CD14-positive monocyte (primary cell): ENCODE data around the gene ZNF827. TPM values are rescaled to one million over a fixed set of nuclear protein-coding genes. Genes with fewer than 3 reads are reported as not detected.

ENCODE experiments used
- DNase-seq, 3 donors: peaks; one replicate each; pipeline ENCODE4 v3.0.0-alpha.2; 2011 to 2022
- H2AFZ ChIP-seq: 2 replicates; pipeline ENCODE4 v1.6.0; 2012; ENCODE audit warnings: mild to moderate bottlenecking, low read depth, low read length, inconsistent platforms; ENCODE audit not compliant: insufficient read depth, poor library complexity, severe bottlenecking
- H3K27ac ChIP-seq, 2 donors: 1 replicate in 1 of 2; 2 replicates in 1 of 2; pipeline ENCODE4 v1.5.1; 2012 to 2013; ENCODE audit warnings: low read length in 2 of 2, control low read depth in 1 of 2, inconsistent platforms in 1 of 2, low read depth in 1 of 2, mild to moderate bottlenecking in 1 of 2
- H3K27me3 ChIP-seq, 2 donors: one replicate each; pipeline versions ENCODE4 v1.6.0 to v1.6.1; 2011 to 2013; ENCODE audit warnings: low read length in 2 of 2; ENCODE audit not compliant: control insufficient read depth in 2 of 2, insufficient read depth in 2 of 2
- H3K36me3 ChIP-seq, 2 donors: replicated peaks in 1 of 2; 1 replicate in 1 of 2; 2 replicates in 1 of 2; pipeline versions ENCODE4 v1.5.1 to v1.6.1; 2012 to 2013; ENCODE audit warnings: low read length in 2 of 2, control low read depth in 1 of 2, inconsistent platforms in 1 of 2, mild to moderate bottlenecking in 1 of 2; ENCODE audit not compliant: insufficient read depth in 2 of 2, control insufficient read depth in 1 of 2
- H3K4me1 ChIP-seq, 2 donors: 1 replicate in 1 of 2; 2 replicates in 1 of 2; pipeline versions ENCODE4 v1.5.1 to v1.6.1; 2012 to 2013; ENCODE audit warnings: low read length in 2 of 2, control low read depth in 1 of 2, inconsistent platforms in 1 of 2, mild to moderate bottlenecking in 1 of 2, moderate library complexity in 1 of 2; ENCODE audit not compliant: insufficient read depth in 2 of 2, control insufficient read depth in 1 of 2
- H3K4me2 ChIP-seq: replicated peaks from 2 replicates; pipeline ENCODE3; 2012; ENCODE audit warnings: low read length, moderate library complexity, mild to moderate bottlenecking; ENCODE audit not compliant: poor library complexity, severe bottlenecking; ENCODE audit errors: extremely low read depth
- H3K4me3 ChIP-seq, 3 experiments: fragments of 200-600 bp in 1 of 3; sonication (generic) in 1 of 3; replicated peaks in 1 of 3; 1 replicate in 2 of 3; 2 replicates in 1 of 3; pipeline ENCODE4 v1.5.1; 2011 to 2013; ENCODE audit warnings: low read length in 3 of 3, mild to moderate bottlenecking in 3 of 3, control low read depth in 2 of 3, low read depth in 2 of 3, inconsistent platforms in 1 of 3, moderate library complexity in 1 of 3
- H3K79me2 ChIP-seq: 2 replicates; pipeline ENCODE4 v1.6.0; 2012; ENCODE audit warnings: mild to moderate bottlenecking, control low read depth, inconsistent platforms, low read length, moderate library complexity; ENCODE audit not compliant: insufficient read depth
- H3K9ac ChIP-seq: 2 replicates; pipeline ENCODE4 v1.6.0; 2017; ENCODE audit warnings: low read length, mild to moderate bottlenecking; ENCODE audit not compliant: insufficient read depth, poor library complexity, severe bottlenecking
- H3K9me3 ChIP-seq, 2 donors: replicated peaks in 1 of 2; 1 replicate in 1 of 2; 2 replicates in 1 of 2; pipeline versions ENCODE4 v1.5.1 to v1.6.1; 2012 to 2013; ENCODE audit warnings: low read length in 2 of 2, control low read depth in 1 of 2; ENCODE audit not compliant: control insufficient read depth in 1 of 2, insufficient read depth in 1 of 2
- H4K20me1 ChIP-seq: 2 replicates; pipeline ENCODE4 v1.6.0; 2012; ENCODE audit warnings: mild to moderate bottlenecking, low read length, control low read depth, moderate library complexity; ENCODE audit not compliant: insufficient read depth
- H3K27ac Mint-ChIP-seq, 7 donors: one replicate each; pipeline ENCODE4 v1.8.0; 2020; ENCODE audit warnings: mild to moderate bottlenecking in 7 of 7, mixed read lengths in 7 of 7, moderate library complexity in 6 of 7, inconsistent platforms in 2 of 7
- H3K27me3 Mint-ChIP-seq, 3 donors: one replicate each; pipeline ENCODE4 v1.8.0; 2021 to 2022; ENCODE audit warnings: low read depth in 3 of 3, mild to moderate bottlenecking in 3 of 3, mixed read lengths in 3 of 3, moderate library complexity in 3 of 3, inconsistent platforms in 1 of 3
- H3K36me3 Mint-ChIP-seq, 2 donors: one replicate each; pipeline ENCODE4 v1.8.0; 2020; ENCODE audit warnings: mixed read lengths in 2 of 2, inconsistent platforms in 1 of 2, mild to moderate bottlenecking in 1 of 2
- H3K4me1 Mint-ChIP-seq: one replicate; pipeline ENCODE4 v1.8.0; 2020; ENCODE audit warnings: mild to moderate bottlenecking, mixed read lengths
- H3K4me3 Mint-ChIP-seq, 2 donors: one replicate each; pipeline ENCODE4 v1.8.0; 2020; ENCODE audit warnings: mild to moderate bottlenecking in 2 of 2, mixed read lengths in 2 of 2, moderate library complexity in 1 of 2
- H3K9me3 Mint-ChIP-seq, 7 donors: one replicate each; pipeline ENCODE4 v1.8.0; 2020 to 2022; ENCODE audit warnings: mixed read lengths in 7 of 7, mild to moderate bottlenecking in 6 of 7, moderate library complexity in 6 of 7, inconsistent platforms in 2 of 7
- CTCF ChIP-seq: fragments of 200-600 bp; IDR thresholded peaks from one replicate; pipeline ENCODE4 v1.8.0; 2022; ENCODE audit warnings: antibody characterized with exemption, mild to moderate bottlenecking
- WGBS: methylation state at CpG from one replicate; pipeline ENCODE4 v1.1.5; 2013; ENCODE audit warnings: missing lambda C conversion rate; ENCODE audit not compliant: insufficient coverage; 5-methylcytosine and 5-hydroxymethylcytosine counted together
- intact Hi-C, 2 donors: fragments of 100-400 bp; cut with micrococcal nuclease; formaldehyde crosslinking; loops; one replicate each; pipeline versions ENCODE4 v1.15.0 to v1.15.1; 2023
- polyA plus RNA-seq, 3 donors: library from polyadenylated mRNA; depleted of rRNA in 1 of 3; unstranded in 2 of 3; stranded (reverse) in 1 of 3; fragments of 300-500 nt in 2 of 3; fragments of >200 nt in 1 of 3; fragmentation: Illumina TruSeq in 2 of 3; gene quantifications; 1 replicate in 2 of 3; 2 replicates in 1 of 3; pipeline ENCODE4 v1.2.3, GENCODE V29; 2012 to 2021

ZNF827 gene
- polyA plus RNA-seq, 3 donors = 0.04 TPM; not detected in 2

GRCh38 chr4:145782756-145783155, 155.9 kb downstream of the ZNF827 start:
- Histone ChIP-seq H3K4me3 (no peak overlapping the region), H4K20me1 (no peaks in the 10 kb centered on the region), H3K36me3 (no peaks in the 10 kb centered on the region), H3K9me3 (peaks cover 0 to 3% of the 10 kb centered on the region in 2 donors), H3K9ac (no peak overlapping the region), H3K27me3 (no peaks in the 10 kb centered on the region), H3K79me2 (no peaks in the 10 kb centered on the region), H3K4me2 (no peak overlapping the region), H3K4me1 (peaks cover 30 to 34% of the 10 kb centered on the region in 2 donors), H2AFZ (no peak overlapping the region), H3K27ac (no peak overlapping the region)
- intact Hi-C loops = no loop called here
- WGBS = 100% methylated on average over 2 of the region's 5 CpGs
- DNase-seq = no peak
- Mint-ChIP-seq H3K36me3 (peaks cover 0 to 3% of the 10 kb centered on the region in 2 donors), H3K27ac (peak overlapping the region in 1 of 7 donors; percentile 60), H3K27me3 (no peaks in the 10 kb centered on the region), H3K9me3 (peaks cover 0 to 7% (median 5%) of the 10 kb centered on the region in 7 donors), H3K4me1 (peaks cover 46% of the 10 kb centered on the region), H3K4me3 (no peak overlapping the region)
- TF ChIP-seq CTCF = no peak

- Mint-ChIP-seq H3K27me3 (no peaks in the 10 kb centered on the region), H3K27ac (peak overlapping the region in 3 of 7 donors; percentile 1 to 56 (median 31)), H3K4me3 (no peak overlapping the region), H3K4me1 (peaks cover 42% of the 10 kb centered on the region), H3K36me3 (peaks cover 0 to 3% of the 10 kb centered on the region in 2 donors), H3K9me3 (peaks cover 0 to 7% (median 5%) of the 10 kb centered on the region in 7 donors)
- DNase-seq = no peak
- Histone ChIP-seq H3K4me3 (no peak overlapping the region), H2AFZ (no peak overlapping the region), H4K20me1 (no peaks in the 10 kb centered on the region), H3K79me2 (no peaks in the 10 kb centered on the region), H3K4me1 (peaks cover 30 to 33% of the 10 kb centered on the region in 2 donors), H3K9me3 (peaks cover 0 to 3% of the 10 kb centered on the region in 2 donors), H3K36me3 (no peaks in the 10 kb centered on the region), H3K4me2 (no peak overlapping the region), H3K27ac (no peak overlapping the region), H3K27me3 (no peaks in the 10 kb centered on the region), H3K9ac (no peak overlapping the region)
- TF ChIP-seq CTCF = no peak
- WGBS = no CpG with 5 or more reads among the region's 2 CpGs
- intact Hi-C loops = no loop called here
Measured at GRCh38 chr4:145781351-145781750, 157.3 kb downstream of the ZNF827 start.
